ENCODE results near the gene MAMDC2. TPM values are rescaled to one million over a fixed set of nuclear protein-coding genes. Genes with fewer than 3 reads are reported as not detected.

MAMDC2 gene
- total and polyA plus RNA-seq, 2 donors (not counting 1 experiment from before 2014, with no cell fraction given) = not detected

- Mint-ChIP-seq H3K4me1 (no peaks in the 10 kb centered on the region), H3K9me3 (ENCODE audit: insufficient read depth) (no peaks in the 10 kb centered on the region), H3K27me3 (peaks cover 16% of the 10 kb centered on the region), H3K4me3 (no peak overlapping the region), H3K27ac (no peak overlapping the region)
- ATAC-seq (ENCODE audit: low read depth) = no peak
- H3K9me3 ChIP-seq (ENCODE audit: control extremely low read depth in 1 of 3, control insufficient read depth in 2 of 3, insufficient read depth in 1 of 3, low read length in 2 of 3) = no peaks in the 10 kb centered on the region
- no peak overlapping the region for H3K9ac ChIP-seq (ENCODE audit: low read length)
- H4K20me1 ChIP-seq (ENCODE audit: control insufficient read depth, insufficient read depth, low read length, poor library complexity, severe bottlenecking) = no peaks in the 10 kb centered on the region
- no peak for DNase-seq
- ChIA-PET POLR2A (no interaction called here), CTCF (no interaction called here)
- no peaks in the 10 kb centered on the region for H3K27me3 ChIP-seq (replicated peaks in 1 of 4; ENCODE audit: control extremely low read depth in 1 of 4, control insufficient read depth in 3 of 4, insufficient read depth in 4 of 4, low read length in 3 of 4)
- intact Hi-C loops (cut with micrococcal nuclease) = no loop called here
- H3K4me2 ChIP-seq (replicated peaks; ENCODE audit: low read depth, low read length, poor library complexity, severe bottlenecking) = no peak overlapping the region
- no peaks in the 10 kb centered on the region for H3K4me1 ChIP-seq (ENCODE audit: control insufficient read depth in 2 of 2, insufficient read depth in 2 of 2, low read length in 2 of 2)
- no peaks in the 10 kb centered on the region for H3K79me2 ChIP-seq (ENCODE audit: control insufficient read depth, insufficient read depth, low read length)
- H3K36me3 ChIP-seq (replicated peaks in 1 of 2; ENCODE audit: control extremely low read depth in 1 of 2, control insufficient read depth in 1 of 2, extremely low read depth in 1 of 2, insufficient read depth in 2 of 2, low read length in 1 of 2) = no peaks in the 10 kb centered on the region
- 90% methylated on average over 3 of the region's 3 CpGs for WGBS (ENCODE audit: insufficient coverage)
- H2AFZ ChIP-seq (ENCODE audit: insufficient read depth, low read depth, low read length, poor library complexity, severe bottlenecking) = no peak overlapping the region
- no peak overlapping the region for H3K27ac ChIP-seq (ENCODE audit: low read length in 2 of 2)
- H3K4me3 ChIP-seq (ENCODE audit: control extremely low read depth in 1 of 5, extremely low read depth in 1 of 5, insufficient read depth in 1 of 5, low read depth in 2 of 5, low read length in 4 of 5) = no peak overlapping the region
- no peak for TF ChIP-seq EZH2 (IDR thresholded peaks at IDR 0.05; ENCODE audit: borderline replicate concordance, insufficient read depth, low read depth, low read length, poor library complexity, severe bottlenecking)
These were observed 99.9 kb downstream of the MAMDC2 start for GRCh38 chr9:70143394-70144130.

- no peak for TF ChIP-seq EZH2 (IDR thresholded peaks at IDR 0.05; ENCODE audit: borderline replicate concordance, insufficient read depth, low read depth, low read length, poor library complexity, severe bottlenecking)
- TF ChIP-seq CTCF (IDR thresholded peaks at IDR 0.05) = no peak
- Histone ChIP-seq H3K79me2 (ENCODE audit: control insufficient read depth, insufficient read depth, low read length) (no peaks in the 10 kb centered on the region), H3K4me1 (ENCODE audit: control insufficient read depth in 2 of 2, insufficient read depth in 2 of 2, low read length in 2 of 2) (no peaks in the 10 kb centered on the region), H3K9ac (ENCODE audit: low read length) (no peak overlapping the region), H3K27ac (ENCODE audit: low read length in 2 of 2) (no peak overlapping the region), H4K20me1 (ENCODE audit: control insufficient read depth, insufficient read depth, low read length, poor library complexity, severe bottlenecking) (no peaks in the 10 kb centered on the region), H3K9me3 (ENCODE audit: control extremely low read depth in 1 of 3, control insufficient read depth in 2 of 3, insufficient read depth in 1 of 3, low read length in 2 of 3) (no peaks in the 10 kb centered on the region), H3K4me3 (ENCODE audit: control extremely low read depth in 1 of 5, extremely low read depth in 1 of 5, insufficient read depth in 1 of 5, low read depth in 2 of 5, low read length in 4 of 5) (no peak overlapping the region), H3K4me2 (replicated peaks; ENCODE audit: low read depth, low read length, poor library complexity, severe bottlenecking) (no peak overlapping the region), H3K36me3 (replicated peaks in 1 of 2; ENCODE audit: control extremely low read depth in 1 of 2, control insufficient read depth in 1 of 2, extremely low read depth in 1 of 2, insufficient read depth in 2 of 2, low read length in 1 of 2) (no peaks in the 10 kb centered on the region), H3K27me3 (replicated peaks in 1 of 4; ENCODE audit: control extremely low read depth in 1 of 4, control insufficient read depth in 3 of 4, insufficient read depth in 4 of 4, low read length in 3 of 4) (no peaks in the 10 kb centered on the region), H2AFZ (ENCODE audit: insufficient read depth, low read depth, low read length, poor library complexity, severe bottlenecking) (no peak overlapping the region)
- no CpG with 5 or more reads among the region's 1 CpG for WGBS (ENCODE audit: insufficient coverage)
- Mint-ChIP-seq H3K9me3 (ENCODE audit: insufficient read depth) (no peaks in the 10 kb centered on the region), H3K4me1 (no peaks in the 10 kb centered on the region), H3K27ac (no peak overlapping the region), H3K27me3 (peaks cover 15% of the 10 kb centered on the region), H3K4me3 (no peak overlapping the region)
- CTCF ChIA-PET = no interaction called here
- DNase-seq (no peak), ATAC-seq (ENCODE audit: low read depth) (no peak)
- POLR2A ChIA-PET = no interaction called here
- intact Hi-C loops (cut with micrococcal nuclease) = no loop called here
These were observed 100.5 kb downstream of the MAMDC2 start for GRCh38 chr9:70144131-70144503.

All from B cell (primary cell).